NCI-H2196 (cell line): ENCODE results near the gene CNIH3.
A peak's percentile ranks its signal among the peaks of the same experiment; 100 is the strongest.

Experiments used
- DNase-seq: peaks from one replicate; lab custom pipeline; 2025; ENCODE audit not compliant: unreplicated experiment; lab: John Stamatoyannopoulos, UW

CNIH3 gene

DNA sequence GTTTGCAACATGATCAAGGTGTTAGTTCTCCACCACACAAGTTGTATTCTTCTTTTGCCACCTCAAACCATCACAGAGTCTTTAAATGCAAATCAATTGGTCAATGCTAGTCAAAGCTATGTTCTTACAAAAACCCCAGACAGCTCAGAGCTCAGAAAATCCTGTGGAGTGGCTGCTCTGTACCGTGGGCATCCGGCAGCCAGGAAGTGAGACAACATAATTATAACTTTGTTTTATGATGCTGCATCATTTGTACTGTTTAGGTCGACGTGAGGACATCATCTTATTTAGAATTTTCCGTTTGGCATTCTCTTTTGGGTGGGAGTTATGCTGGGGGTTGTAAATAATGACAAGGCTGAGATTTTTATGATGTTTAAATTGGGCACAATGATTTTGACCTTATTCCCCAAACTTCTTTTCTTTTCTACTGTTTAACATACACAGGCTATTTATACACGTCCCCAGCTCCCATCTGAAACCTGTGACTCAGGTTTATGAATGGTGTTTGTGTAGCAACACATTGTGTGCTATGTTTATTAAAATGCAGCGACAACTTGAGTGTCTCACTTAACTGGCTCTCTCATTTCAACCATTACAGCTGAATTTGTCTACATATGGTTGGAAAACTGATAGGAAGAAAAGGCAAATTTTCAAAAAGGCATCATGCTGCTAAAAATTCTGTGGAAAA, 124.0 kb downstream of the CNIH3 start:
- no peak for DNase-seq

DNA sequence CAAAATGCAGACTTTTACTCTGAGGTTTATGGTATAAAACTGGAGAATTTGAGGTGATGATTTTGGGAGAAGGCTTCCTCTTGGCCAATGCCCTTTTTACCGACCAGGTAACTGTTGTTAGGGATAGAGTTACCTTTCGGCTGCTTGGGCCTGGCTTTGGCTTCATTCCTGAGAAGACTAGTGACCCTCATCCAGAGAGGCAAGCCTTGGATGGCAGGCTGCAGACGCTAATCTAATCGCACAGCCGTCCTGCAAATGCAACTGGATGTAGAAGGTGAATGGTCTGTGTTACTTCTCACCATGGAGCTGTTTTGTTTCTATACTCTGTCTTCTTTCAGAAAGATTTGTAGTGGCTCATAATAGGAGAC, 124.6 kb downstream of the CNIH3 start:
- no peak for DNase-seq

DNA sequence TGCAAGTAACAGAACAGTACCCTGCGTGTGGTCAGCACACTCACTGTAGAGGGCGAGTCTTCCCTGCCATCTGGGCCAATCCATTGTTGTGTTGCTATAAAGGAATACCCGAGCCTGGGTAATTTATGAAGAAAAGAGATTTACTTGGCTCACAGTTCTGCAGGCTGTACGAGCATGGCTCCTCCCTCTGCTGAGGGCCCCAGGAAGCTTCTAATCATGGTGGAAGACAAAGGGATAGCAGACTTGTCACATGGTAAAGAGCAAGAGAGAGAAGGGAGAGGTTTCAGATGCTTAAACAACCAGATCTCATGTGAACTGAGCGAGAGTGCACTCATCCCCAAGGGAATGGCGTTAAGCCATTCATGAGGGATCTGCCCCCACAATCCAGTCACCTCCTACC, 126.2 kb downstream of the CNIH3 start:
- no peak for DNase-seq

GRCh38 chr1:224743608-224744164, 127.6 kb downstream of the CNIH3 start:
- no peak for DNase-seq

- no peak for DNase-seq
These were observed 128.4 kb downstream of the CNIH3 start for GRCh38 chr1:224744521-224744920.

DNA sequence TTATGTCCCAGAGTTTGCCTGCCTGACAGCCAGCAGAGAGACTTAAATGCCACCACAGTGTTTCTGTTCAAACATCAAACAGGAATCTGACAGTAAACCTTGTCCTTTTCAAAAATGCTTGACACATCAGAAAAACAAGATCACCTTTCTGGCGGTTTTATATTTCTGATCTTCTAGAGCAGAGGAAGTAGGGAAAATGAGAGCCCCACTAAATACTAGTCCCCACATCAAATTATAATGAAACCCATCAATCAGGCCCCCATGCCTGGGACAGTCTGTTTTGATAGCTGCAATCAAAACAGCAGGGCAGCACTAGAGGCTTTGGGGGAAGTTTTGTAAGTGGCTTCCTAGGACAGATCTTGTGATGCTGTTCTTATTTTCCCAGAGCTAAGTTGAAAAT, 129.3 kb downstream of the CNIH3 start:
- DNase-seq, result no peak

GRCh38 chr1:224745924-224746323, 129.8 kb downstream of the CNIH3 start:
- no peak for DNase-seq

DNA sequence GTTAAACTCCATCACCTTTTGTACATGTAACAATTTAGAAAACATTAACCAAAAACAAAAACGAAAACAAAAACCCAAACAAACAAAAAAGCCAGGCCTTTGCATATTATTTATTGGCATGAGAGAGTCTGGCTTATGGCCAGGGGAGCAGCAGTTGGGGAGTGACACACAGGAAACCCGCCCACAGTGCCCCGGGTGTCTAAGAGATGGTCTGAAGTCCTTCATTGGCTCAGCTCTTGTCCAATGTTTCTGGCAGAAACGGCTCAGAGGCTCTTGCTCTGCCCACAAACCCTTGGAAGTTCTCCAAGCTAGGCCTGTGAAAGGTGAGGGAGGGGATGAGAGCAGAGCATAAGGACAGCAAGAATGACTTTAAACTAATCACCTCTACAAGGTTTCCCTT, 131.5 kb downstream of the CNIH3 start:
- DNase-seq, result peak; percentile 49

DNA sequence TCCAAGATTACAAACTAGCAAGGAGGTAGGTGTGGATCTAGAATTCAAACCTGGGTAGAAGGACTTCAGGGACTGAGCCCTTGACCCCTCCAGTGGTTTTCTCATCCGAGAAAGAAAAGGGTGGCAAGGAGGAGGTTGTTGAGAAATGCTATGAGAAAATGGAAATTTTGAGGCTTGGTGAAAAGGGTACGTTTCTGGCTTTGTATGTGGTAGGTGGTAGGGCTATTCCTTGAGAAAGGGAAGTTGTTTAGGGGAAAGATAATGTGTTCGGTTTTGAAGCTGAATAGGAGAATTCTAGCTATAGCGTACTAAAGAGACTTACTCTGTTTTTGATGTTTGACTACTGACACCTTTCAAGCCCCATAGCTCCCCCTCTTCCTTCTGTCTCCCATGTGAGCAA, 133.8 kb downstream of the CNIH3 start:
- no peak for DNase-seq

DNA sequence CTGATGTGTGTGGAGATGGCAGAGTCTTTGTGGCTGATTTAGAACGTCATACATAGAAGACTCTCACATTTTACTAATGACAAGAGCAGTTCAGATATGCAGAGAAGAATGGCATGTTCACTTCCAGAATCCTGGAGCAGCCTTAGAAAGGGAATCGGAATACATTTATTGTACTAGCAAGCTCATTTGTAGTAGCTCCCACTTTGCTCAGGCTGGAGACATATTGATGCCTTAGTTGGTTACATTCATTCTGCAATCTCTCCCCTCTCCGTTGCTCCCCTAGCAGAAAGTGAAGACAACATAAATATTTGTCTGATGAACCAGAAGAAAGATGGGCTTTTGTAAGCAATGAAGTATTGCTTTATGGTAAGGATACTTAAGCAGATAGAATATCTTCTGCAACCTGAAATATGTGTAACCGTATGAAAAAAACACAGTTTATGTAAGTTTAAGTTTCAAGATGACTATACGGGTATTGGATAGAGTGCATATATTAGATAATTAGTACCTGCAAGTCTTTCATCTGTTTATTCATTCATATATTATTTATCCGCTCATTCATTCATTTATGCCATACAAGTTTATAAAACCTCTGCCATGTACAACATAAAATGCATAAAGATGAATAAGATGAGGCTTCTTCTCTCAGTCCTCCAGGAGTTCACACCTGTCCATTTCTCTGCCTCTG, 135.7 kb downstream of the CNIH3 start:
- DNase-seq, result no peak

- DNase-seq, result no peak
These were observed 137.4 kb downstream of the CNIH3 start for GRCh38 chr1:224753491-224753890.

- no peak for DNase-seq
These were observed 139.5 kb downstream of the CNIH3 start for GRCh38 chr1:224755586-224755985.

- no peak for DNase-seq
These were observed 141.4 kb downstream of the CNIH3 start for GRCh38 chr1:224757508-224757907.

- DNase-seq, result no peak
These were observed 143.0 kb downstream of the CNIH3 start for GRCh38 chr1:224759135-224759534.

DNA sequence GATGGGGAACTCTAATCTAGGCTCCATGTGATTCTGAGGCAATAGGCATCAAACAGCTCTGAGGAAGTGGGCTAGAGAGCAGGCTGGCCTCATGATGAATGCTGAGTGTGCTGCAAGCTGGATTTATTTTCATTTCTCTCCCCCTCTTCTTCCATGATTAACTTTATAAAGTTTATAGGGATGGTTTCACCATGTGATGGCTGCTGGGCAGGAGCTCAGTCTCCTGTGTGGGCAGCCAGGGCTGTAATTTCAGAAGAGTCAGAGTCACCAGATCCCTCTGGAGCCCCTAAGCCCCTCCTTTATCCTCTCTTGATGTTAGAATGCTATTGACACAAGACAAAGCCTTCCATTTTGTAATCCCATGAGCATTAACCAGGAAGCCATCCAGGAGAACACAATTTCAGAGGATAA, 143.6 kb downstream of the CNIH3 start:
- no peak for DNase-seq

DNA sequence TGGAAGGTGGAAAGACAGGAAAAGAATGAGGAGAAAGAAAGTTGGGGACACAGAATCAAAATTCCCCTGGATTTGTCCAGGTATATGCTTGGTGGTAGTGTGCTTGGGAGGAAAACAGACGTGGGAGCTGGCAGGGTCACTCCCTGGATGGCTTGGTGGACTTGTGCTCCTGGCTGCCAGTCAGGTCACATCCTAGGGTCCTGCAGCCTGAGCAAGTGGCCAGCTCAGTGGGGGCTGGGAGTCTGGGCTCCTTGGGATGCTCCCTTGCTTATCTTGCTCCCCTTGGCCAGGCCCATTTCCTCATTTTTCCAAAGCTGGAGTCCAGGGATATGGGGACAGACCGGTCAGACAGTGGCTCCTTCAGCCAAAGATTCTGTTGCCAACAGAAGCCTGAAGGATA, 144.0 kb downstream of the CNIH3 start:
- no peak for DNase-seq

GRCh38 chr1:224761245-224761644, 145.1 kb downstream of the CNIH3 start:
- no peak for DNase-seq

DNA sequence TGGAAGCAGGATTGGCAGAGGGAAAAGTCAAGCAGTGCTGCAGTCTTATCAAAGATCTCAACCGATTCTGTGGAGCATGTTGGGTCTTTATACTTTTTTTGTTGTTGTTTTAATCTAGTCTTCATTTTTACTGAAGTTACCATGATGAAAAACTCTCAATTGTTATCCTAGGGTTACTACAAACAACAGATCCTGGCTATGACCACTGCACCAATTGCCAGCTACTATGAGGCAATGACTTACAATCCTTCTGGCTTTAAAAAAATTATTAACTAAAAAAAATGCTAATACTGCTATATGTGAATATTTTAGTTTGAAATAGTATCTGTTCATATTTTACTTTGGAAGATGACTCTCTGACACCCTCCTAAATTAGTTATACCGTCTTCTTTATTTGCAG, 145.9 kb downstream of the CNIH3 start:
- no peak for DNase-seq

GRCh38 chr1:224762701-224763100, 146.6 kb downstream of the CNIH3 start:
- no peak for DNase-seq

DNA sequence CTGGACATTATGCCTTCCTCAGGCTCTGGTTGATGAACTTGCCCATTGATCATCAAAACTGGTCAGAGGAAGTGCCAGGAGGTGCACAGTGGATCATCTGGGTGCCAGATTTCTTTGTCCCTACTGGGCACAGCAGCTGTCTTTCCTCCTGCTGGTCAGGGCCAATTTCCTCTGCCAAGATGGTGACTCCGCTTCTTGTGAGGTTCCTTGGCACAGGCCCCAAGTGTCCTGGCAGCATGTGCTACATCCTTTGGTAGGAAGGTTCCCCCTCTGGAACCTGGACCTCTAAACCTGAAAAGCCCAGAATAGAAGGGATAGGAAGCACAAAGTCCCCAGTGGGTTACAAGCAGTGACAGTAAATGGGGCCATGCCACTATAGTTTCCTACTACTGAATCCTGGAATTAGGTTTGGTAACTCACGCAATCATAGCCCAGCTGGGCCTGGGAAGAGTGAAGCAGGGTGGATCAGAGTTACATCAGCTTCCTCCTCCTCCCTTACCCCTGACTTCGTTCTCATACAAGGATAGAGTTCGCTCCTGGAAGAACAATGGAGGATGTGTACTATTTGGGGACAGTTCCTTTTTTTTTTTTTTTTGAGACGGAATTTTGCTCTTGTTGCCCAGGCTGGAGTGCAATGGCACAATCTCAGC, 147.1 kb downstream of the CNIH3 start:
- DNase-seq, result no peak

GRCh38 chr1:224766266-224766665, 150.1 kb downstream of the CNIH3 start:
- DNase-seq, result no peak

DNA sequence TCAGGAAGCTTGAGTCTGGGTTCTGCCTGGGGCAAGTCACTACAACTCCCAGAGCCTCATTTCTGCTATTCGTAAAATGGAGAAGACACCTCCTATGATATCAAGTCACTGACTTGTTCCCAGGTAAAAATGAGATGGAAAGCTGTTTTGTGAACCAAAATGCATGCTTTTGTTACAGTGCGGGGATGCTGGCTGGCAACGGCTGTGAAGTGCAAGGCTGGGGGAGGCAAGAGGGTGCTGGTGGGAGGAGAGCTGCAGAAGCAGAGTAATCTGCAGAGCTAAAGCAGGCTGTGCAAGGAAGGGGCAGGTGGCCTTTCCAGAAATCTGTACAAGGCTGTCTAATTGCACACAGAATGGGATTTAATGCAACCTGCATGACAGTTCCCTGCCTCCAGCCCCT, 150.9 kb downstream of the CNIH3 start:
- no peak for DNase-seq
